ENCODE measurements around the gene ANAPC4.

The ANAPC4 gene

DNA sequence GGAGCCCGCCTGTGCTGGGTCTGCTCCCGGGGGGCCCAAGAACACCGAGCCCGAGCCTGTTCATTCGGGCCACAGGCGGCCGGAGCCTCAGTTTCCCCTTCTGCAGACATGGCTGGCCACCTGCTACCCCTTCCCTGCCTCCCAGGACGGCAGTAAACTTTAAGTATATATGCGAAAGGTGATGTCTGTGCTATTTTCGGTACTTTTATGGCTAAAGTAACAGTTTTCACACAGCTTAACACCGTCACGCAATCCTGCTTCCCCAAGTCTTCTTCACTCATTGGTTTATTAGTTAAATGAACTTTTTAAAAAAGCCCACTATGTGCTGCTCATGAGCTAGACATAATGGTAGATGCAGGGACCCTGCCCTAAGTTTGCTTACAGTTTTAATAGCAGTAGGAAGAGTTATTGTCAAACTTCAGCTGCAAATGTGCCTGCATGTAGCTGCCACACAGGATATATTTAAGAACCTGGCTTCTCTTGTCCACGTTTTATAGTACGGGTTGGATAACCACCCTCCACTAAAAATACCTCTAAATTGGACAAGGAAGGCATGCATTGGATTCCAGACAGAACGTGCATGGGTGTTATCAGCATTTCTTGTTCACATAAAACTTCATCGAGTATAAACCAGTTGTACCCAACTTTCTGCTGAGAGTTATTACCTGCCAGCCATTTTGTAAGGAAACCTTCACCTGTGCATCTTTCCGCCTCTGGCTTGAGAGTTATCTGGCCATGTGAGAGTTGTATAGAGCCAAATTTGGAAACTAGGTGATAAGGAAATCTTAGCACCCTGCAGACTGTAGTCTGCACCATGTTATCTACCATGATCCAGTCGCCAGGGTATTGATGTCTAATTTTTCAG lies 741 bp downstream of the ANAPC4 start:
- DNase-seq, result peak in 1 of 5 experiments; percentile 31

GRCh38 chr4:25378437-25378743 lies 1.3 kb downstream of the ANAPC4 start:
- peak in 1 of 5 experiments; percentile 31 for DNase-seq

DNA sequence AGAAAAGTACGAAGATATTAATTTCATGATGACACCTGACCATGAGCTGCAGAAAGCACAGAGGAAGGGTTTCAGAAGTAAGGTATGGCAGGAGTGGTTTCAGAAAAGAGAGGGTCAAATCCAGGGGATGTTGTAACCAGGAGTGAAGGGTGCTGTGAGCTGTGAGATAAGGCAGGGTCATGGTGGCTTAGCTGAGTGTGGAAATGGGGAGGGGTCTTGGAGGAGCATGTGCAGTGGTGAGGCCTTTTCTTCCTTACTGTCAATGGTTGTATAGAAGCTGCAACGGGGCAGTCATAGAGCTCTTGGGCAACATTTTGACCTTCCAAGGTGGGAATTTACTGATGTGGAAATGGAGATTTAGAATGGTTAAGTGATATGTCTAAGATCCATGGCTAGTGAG lies 2.5 kb downstream of the ANAPC4 start:
- DNase-seq, result no peak

DNA sequence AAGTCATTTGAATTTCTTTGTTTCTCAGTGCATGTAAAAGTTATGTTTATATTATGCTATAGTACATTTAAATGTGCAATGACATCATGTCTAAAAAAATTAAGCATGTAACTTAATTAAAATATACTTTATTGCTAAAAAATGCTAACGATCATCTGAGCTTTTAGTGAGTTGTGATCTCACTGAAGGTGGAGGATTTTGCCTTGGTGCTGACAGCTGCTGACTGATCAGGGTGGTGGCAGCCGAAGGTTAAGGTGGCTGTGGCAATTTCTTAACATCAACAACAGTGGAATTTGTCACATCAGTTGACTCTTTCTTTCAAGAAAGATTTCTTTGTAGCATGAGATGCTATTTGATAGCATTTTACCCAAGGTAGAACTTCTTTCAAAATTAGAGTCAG lies 6.6 kb downstream of the ANAPC4 start:
- DNase-seq, result no peak

DNA sequence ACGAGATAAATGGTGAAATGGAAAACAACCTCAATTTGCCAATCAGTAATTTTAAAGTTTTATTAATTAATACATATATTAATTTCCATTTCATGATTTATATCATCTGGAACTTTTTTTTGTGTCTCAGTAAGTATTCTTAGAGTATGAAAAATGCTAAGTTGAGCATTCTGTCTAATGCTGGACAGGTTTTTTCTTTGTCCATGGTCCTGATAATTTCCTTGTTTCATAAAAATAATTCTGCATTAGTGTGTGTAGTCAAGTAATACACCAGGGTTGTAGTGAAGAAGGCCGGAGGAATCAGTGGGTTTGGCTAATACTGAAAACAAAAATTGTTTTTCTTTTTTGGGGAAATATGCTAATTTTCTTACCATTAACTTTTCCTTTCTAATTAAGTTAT lies 9.9 kb downstream of the ANAPC4 start:
- no peak for DNase-seq

- no peak for DNase-seq
These were observed 20.2 kb downstream of the ANAPC4 start for GRCh38 chr4:25397305-25397704.

DNA sequence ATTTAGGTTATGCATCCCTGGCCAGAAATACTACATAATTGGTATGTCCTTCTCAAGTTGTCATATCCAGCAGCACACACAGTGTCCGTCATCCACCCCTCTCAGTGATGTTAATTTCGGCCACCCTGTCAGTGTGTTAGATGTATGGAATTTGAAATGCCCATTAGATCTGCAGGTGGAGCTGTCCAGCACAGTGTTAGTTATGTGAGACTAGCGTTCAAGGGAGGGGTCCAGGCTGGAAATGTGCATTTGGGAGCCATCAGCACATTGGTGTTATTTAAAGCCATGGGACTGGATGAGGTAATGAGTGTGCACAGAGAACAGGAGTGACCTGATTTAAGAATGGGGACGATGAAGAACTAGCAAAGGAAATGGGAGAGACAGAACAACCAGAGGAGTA lies 22.4 kb downstream of the ANAPC4 start:
- no peak for DNase-seq

GRCh38 chr4:25401066-25401465 lies 24.0 kb downstream of the ANAPC4 start:
- DNase-seq, result no peak

DNA sequence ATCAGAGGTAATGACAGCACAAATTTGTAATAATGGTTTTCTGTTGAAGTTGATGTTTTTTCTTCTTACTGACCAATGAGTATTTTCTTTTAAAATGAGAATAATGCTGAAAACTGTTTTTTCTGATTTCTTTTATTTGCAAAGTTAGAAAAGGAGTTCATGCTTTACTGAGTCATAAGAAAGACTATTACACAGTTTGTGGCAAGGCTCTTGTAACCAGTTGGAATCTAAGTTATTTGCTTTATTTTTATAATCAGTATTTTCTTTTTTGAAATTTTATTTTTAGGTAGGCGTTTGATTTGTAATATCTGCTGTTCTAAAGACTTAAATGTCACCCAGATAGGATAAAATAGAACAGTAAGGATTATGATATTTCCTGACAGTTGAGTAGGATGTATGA lies 25.5 kb downstream of the ANAPC4 start:
- no peak for DNase-seq

DNA sequence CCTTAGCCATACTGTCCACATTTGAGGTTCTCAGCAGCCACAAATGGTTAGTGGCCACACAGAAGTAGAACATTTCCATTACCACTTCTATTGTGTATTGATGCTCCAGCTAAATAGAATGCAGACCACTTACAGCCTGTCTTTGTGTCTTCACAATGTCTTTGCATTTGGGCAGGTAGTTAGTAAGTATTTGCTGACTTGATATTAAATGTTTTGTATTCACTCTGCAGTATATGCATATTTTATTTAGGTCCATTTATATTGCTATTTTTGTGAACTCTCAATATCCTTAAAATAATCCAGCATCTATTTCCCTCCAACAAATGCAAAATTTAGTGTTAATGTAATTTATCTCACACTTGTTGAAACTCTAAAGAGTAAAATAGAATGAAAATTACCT lies 26.6 kb downstream of the ANAPC4 start:
- DNase-seq, result no peak

DNA sequence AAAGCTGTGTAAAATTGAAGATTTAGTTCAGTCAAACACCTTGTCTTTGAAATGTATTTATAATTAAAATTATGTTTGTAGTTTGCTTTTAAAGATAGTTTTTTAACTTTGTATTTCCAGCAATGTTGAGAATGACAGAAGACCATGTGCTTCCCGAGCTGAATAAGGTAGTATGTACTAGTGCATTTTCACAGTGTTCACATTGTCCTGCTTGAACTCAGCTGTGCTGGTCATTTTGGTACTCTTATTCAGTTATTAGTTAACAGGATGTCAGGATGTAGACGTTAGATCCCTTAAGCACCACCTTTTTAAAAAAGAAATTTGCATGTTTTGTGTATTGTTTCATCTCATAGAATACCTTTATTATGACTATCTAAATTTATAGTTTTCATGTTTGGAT lies 28.4 kb downstream of the ANAPC4 start:
- no peak for DNase-seq

GRCh38 chr4:25406081-25406692 lies 29.1 kb downstream of the ANAPC4 start:
- no peak for DNase-seq

- no peak for DNase-seq
These were observed 33.9 kb downstream of the ANAPC4 start for GRCh38 chr4:25410820-25411529.

DNA sequence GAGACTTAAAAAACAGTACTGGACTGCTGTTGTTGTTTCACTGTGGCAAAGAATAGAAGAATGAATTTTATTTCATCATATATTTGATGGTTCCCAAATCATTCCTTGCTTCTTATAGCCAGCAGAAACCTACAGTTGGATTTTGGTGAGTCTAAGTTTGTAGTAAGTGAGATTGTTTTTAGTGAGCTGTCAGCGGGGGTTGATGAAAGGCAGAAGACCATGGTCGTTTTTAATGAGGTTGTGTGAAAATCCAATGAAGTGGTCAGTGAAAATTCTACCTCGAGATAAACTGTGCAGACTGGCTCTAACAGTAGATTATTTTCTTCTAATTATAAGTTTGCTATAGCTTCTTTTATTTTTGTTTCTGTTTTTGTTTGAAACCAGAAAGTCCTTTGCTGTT lies 36.2 kb downstream of the ANAPC4 start:
- no peak for DNase-seq

DNA sequence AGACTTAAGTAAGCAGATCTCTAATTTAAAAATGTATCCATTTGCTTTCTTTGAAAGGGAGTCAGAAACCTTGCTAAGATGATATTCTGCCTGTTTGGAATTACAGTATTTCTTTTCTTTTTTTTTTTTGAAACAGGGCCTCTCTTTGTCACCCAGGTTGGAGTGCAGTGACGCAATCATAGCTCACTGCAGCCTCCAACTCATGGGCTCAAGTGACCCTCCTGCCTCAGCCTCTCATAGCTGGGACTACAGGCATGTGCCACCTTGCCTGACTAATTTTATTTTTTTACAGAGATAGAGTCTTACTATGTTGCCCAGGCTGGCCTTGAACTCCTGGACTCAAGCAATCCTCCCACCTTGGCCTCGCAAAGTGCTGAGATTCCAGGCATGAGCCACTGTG lies 40.0 kb downstream of the ANAPC4 start:
- DNase-seq, result no peak

DNA sequence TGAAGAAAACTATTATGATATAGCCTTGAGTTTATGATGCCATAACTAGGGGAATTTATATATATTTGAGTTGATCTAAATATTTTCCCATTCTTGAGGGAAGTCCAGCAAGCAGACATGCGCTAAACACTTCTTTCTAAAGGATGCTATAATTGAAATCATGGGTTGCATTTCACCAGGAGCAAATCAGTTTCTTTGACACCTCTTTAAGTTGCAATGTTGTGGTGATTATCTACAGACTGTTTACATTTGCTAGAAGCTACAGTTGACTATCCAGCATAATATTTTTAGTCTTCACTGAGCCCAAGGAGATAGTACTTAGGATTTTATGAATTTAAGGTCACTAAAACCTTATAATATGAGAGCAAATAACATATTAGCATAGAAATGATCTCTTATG lies 43.9 kb downstream of the ANAPC4 start:
- DNase-seq, result no peak

DNA sequence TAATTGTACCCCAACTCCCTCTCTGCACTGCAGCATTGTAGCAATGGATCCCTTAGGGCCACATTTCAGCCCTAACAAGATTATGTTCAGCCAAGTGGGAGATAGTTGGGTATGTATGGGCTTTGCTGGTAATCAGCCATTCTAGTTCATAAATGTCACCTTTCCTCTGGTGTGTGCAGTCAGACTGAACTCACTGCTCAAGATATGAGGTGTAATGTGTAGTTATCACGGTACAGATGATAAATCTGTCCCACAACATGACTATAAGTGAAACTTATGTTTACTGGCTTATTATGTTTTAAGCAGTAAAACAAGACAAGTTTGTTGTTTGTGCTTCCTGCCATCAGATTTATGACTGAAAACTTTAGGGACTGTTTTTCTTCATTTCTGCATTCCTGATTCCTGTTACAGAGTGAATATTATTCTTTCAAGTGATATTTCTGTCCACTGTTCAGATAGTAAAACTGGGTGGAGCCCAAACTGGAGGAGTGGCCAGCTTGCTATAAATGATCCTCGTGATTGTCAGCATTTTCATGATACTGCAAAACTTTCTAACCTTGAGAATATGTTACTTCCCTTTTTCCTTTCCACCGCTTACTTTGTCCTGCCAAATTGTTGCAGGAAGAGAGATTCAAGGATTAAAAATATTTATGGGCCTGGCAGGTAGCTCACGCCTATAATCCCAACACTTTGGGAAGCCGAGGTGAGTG lies 44.9 kb downstream of the ANAPC4 start:
- peak in 1 of 5 experiments; percentile 82 for DNase-seq

- DNase-seq, result no peak
These were observed 46.5 kb downstream of the ANAPC4 start for GRCh38 chr4:25423548-25423947.

- no peak for DNase-seq
These were observed 47.6 kb downstream of the ANAPC4 start for GRCh38 chr4:25424539-25425228.

GRCh38 chr4:25425361-25425760 lies 48.3 kb downstream of the ANAPC4 start:
- no peak for DNase-seq

DNA sequence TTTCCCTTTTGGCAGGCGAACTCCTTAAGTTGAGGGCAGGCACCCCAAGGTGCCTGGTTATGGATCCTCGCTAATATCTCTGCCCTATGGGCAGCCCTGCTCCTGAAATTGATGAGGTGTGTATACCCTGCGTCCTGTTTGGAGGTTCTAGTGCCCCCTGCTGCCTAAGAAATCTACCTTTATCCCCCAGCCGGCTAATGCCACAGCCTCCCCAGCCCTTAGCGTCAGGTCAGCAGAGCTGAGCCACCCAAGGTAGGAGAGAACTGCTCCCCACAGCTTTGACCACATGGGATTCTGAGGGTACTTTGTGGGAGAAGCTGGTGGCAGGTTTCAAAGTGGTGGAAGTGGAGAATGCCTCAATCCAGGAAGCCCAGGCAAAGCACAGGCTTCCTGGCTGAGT lies 50.8 kb downstream of the ANAPC4 start:
- no peak for DNase-seq

- DNase-seq, result no peak
These were observed 53.6 kb downstream of the ANAPC4 start for GRCh38 chr4:25430630-25431029.

Measured in T-helper 2 cell (primary cell).